HFFc6 (cell line): ENCODE measurements around the gene PPP6R3. TPM values are rescaled to one million over a fixed set of nuclear protein-coding genes. Genes with fewer than 3 reads are reported as not detected.

Experiments used
- DNase-seq: peaks from one replicate; pipeline ENCODE4 v3.0.0-alpha.2; 2018
- H3K27ac Mint-ChIP-seq: 2 replicates; pipeline ENCODE4 v1.8.0; 2020; ENCODE audit warnings: mild to moderate bottlenecking, mixed read lengths
- H3K27me3 Mint-ChIP-seq: 2 replicates; pipeline ENCODE4 v1.8.0; 2021; ENCODE audit warnings: mild to moderate bottlenecking, moderate library complexity, mixed read lengths; ENCODE audit not compliant: insufficient read depth
- H3K36me3 Mint-ChIP-seq: 2 replicates; pipeline ENCODE4 v1.8.0; 2021; ENCODE audit warnings: low read depth, mixed read lengths
- H3K4me1 Mint-ChIP-seq: 2 replicates; pipeline ENCODE4 v1.8.0; 2020; ENCODE audit warnings: low read depth, mixed read lengths
- H3K4me3 Mint-ChIP-seq: 2 replicates; pipeline ENCODE4 v1.8.0; 2020; ENCODE audit warnings: mild to moderate bottlenecking, moderate library complexity, mixed read lengths
- H3K9me3 Mint-ChIP-seq: 2 replicates; pipeline ENCODE4 v1.8.0; 2020; ENCODE audit warnings: mild to moderate bottlenecking, mixed read lengths
- total RNA-seq, 6 experiments: library from RNA; stranded (reverse); fragmentation: NEBNext Ultra II Directional; extraction: Animal tissue kit (Norgen Biotek cat#: 25700); gene quantifications; 2 replicates in 1 of 6; 3 replicates in 5 of 6; pipeline ENCODE4 v1.2.3, GENCODE V29; 2021
- TF ChIP-seq, protein P1 (sequence below): fragments of 200-600 bp; sonication (generic); IDR thresholded peaks from 2 replicates; pipeline ENCODE4 v1.5.0; 2021; ENCODE audit warnings: antibody characterized with exemption, mild to moderate bottlenecking

The PPP6R3 gene
- total RNA-seq, 6 experiments from 2014 or later: 62.5 to 72.0 (median 67.8) TPM

DNA sequence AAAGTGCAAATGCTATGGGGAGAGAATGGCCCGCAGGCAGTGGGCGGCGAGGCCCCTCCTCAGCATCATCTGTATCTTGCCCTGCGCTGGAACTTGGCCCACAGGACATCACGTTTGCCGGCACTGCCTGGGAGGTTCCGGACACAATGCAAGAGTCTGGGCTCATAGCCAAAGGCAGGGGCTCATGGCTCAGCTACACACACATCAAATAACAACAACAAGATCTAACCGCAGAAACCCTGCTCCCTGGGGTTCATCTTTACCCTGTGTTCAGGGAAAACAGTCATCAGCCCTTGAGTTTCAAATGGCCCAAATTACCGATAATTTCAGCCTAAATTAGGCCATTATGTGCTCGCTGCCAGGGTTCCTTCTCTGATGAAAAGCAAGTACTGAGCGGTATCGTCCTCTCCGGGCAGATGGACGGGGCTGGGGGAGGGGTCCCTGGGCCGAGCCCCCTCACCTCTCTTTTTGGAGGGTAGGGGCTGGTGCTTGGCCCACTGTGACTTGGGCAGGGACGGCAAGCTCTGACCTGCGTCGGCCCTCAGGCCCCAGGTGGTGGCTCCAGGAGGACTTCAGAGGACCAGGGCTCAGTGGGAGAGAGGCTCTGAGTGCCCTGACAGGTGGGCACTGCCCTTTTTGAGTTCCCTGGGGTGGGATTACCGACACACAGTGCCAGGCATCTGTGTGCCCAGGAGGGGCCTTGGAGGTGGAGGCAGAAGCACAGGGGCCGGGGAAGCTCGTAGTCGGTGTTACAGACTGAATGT lies 198.8 kb downstream of the PPP6R3 start:
- peaks cover 5% of the 10 kb centered on the region; the same call in 1 of the 2 replicates for H3K9me3 Mint-ChIP-seq
- peaks cover 34% of the 10 kb centered on the region for H3K27me3 Mint-ChIP-seq
- H3K4me1 Mint-ChIP-seq: peaks cover 17% of the 10 kb centered on the region
- DNase-seq: peak; percentile 87
- peak overlapping the region; percentile 74 for H3K27ac Mint-ChIP-seq
- no peaks in the 10 kb centered on the region; the same call in 1 of the 2 replicates for H3K36me3 Mint-ChIP-seq
- H3K4me3 Mint-ChIP-seq: peak overlapping the region; percentile 76
- TF ChIP-seq, protein P1, sequence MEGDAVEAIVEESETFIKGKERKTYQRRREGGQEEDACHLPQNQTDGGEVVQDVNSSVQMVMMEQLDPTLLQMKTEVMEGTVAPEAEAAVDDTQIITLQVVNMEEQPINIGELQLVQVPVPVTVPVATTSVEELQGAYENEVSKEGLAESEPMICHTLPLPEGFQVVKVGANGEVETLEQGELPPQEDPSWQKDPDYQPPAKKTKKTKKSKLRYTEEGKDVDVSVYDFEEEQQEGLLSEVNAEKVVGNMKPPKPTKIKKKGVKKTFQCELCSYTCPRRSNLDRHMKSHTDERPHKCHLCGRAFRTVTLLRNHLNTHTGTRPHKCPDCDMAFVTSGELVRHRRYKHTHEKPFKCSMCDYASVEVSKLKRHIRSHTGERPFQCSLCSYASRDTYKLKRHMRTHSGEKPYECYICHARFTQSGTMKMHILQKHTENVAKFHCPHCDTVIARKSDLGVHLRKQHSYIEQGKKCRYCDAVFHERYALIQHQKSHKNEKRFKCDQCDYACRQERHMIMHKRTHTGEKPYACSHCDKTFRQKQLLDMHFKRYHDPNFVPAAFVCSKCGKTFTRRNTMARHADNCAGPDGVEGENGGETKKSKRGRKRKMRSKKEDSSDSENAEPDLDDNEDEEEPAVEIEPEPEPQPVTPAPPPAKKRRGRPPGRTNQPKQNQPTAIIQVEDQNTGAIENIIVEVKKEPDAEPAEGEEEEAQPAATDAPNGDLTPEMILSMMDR: no peak

DNA sequence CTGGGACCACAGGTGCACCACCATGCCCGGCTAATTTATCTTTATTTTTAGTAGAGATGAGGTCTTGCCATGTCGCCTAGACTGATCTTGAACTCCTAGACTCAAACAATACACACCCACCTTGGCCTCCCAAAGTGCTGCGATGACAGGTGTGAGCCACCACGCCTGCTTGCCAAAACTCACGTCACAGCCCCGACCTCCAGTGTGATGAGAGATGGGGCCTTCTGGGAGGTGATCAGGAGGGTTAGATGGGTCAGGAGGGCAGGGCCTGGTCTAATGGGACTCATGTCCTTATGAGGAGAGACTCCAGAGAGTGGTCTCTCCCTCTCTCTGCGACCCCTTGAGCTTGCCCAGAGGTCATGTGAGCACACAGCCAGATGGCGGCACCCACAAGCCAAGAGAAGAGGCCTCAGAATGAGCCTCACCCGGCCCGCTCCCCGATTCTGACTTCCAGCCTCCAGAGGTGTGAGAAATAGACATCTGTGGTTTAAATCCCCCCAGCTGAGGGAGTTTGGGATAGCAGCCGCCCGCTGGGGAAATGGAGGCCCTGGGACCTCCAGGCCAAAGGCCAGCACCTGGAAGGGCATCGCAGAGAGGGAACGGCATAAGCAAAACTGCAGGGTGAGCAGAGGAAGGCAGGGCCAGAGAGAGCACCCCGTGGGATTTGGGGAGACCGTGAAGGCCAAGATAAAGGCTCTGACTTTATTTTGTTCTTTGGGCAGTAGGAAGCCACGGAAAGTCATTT lies 199.7 kb downstream of the PPP6R3 start:
- no peak for DNase-seq
- Mint-ChIP-seq H3K9me3 (peaks cover 5% of the 10 kb centered on the region; the same call in 1 of the 2 replicates), H3K4me3 (no peak overlapping the region), H3K36me3 (no peaks in the 10 kb centered on the region; the same call in 1 of the 2 replicates), H3K27ac (no peak overlapping the region), H3K4me1 (peaks cover 17% of the 10 kb centered on the region), H3K27me3 (peaks cover 36% of the 10 kb centered on the region)
- TF ChIP-seq, protein P1: no peak

DNA sequence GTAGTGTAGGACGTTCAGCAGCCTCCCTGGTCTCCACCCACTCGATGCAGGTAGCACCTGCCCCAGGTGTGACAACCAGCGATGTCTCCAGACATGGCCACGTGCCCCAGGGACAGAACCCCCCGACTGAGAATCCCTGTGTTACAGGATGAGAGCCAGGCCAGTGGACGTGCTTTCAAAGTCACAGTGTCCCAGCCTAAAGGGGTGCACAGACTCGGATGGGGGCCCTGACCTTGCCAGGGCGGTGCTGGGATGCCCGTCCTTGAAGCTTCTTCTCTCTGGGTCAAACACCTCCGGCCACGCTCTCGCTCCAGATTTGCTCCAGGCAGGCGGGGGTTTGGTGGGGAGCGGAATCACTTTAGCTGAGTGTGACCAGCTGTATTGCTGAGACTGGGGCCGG lies 200.5 kb downstream of the PPP6R3 start:
- H3K9me3 Mint-ChIP-seq: peaks cover 5% of the 10 kb centered on the region; the same call in 1 of the 2 replicates
- H3K36me3 Mint-ChIP-seq: no peaks in the 10 kb centered on the region; the same call in 1 of the 2 replicates
- H3K27ac Mint-ChIP-seq: no peak overlapping the region
- H3K4me3 Mint-ChIP-seq: no peak overlapping the region
- DNase-seq: no peak
- TF ChIP-seq, protein P1: no peak
- H3K4me1 Mint-ChIP-seq: peaks cover 17% of the 10 kb centered on the region
- H3K27me3 Mint-ChIP-seq: peaks cover 29% of the 10 kb centered on the region

DNA sequence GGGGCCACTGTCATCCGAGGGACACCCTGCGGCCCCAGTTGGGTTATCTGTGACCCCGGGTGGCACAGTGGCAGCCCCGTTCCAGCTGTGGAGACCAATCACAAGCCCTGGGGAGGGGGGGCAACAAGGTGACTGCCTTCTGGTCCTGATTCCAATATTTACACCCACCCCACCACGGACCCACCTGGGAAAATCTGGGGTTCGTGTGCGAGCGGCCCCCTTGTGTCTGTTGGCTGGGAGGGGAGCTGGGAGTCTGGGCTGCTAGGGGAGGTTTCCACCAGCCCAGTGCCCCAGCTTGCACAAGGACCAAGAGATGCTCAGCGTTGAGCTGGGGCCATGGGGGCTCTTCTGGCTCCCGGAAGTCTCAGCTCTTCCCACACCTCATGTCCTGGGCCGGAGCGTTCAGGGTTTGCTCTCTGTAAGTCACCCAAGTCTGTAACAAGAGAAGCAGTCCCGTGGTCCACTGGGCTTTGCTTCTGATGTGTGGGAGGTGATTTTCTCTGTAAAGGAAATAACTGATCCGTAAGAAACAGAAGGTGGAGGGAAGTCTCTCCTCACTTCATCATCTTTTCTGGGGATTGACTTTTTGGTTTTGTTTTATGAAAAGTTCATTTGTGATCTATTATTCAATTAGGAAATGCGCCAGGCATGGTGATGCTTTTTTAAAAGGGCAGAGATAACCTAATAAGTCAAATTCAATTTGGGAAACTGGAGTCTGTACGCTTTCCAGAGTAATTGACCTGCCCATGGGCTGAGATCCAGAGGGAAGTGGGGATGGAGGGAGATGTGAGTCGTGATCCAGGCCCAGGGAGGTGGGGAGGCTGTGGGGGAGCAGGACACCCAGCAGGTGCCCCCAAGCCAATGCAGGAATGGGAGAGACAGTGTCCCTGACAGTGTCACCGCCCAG lies 201.4 kb downstream of the PPP6R3 start:
- Mint-ChIP-seq H3K4me1 (peaks cover 17% of the 10 kb centered on the region), H3K27me3 (peaks cover 25% of the 10 kb centered on the region), H3K4me3 (no peak overlapping the region), H3K27ac (no peak overlapping the region), H3K9me3 (peaks cover 5% of the 10 kb centered on the region; the same call in 1 of the 2 replicates), H3K36me3 (no peaks in the 10 kb centered on the region; the same call in 1 of the 2 replicates)
- TF ChIP-seq, protein P1: no peak
- DNase-seq: no peak

DNA sequence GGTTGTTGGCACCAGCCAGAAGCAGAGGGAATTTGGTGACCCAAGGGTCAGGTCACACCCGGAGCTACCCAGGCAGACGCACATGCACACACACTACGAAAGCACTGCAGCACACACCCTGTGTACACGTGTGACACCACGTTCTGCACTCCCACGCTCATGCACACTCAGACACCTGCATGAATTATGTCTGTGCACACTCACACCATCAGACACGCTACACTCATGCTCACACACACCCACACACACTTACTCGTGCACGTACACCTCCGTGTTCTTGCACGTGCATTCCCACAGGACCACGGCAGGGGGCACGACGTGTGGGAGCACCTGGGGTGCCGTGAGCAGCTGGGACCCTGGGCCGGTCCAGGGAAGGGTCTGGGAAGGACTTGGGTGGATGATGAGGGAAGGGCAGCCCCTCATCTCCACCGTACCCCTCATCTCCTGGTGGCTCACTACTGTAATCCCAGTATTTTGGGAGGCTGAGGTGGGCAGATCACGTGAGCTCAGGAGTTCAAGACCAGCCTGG lies 203.0 kb downstream of the PPP6R3 start:
- Mint-ChIP-seq H3K27me3 (peaks cover 22% of the 10 kb centered on the region), H3K36me3 (no peaks in the 10 kb centered on the region; the same call in 1 of the 2 replicates), H3K4me3 (no peak overlapping the region), H3K27ac (no peak overlapping the region), H3K4me1 (peaks cover 10% of the 10 kb centered on the region), H3K9me3 (peaks cover 5% of the 10 kb centered on the region; the same call in 1 of the 2 replicates)
- DNase-seq: no peak
- TF ChIP-seq, protein P1: no peak
